22Rv1 (cell line): ENCODE data around the gene FAM168A.

Experiments used
- ZFX ChIP-seq: fragments of 450-650 bp; IDR thresholded peaks from 2 replicates; pipeline ENCODE4 v1.6.1; 2017; ENCODE audit warnings: antibody characterized with exemption, borderline replicate concordance
- TF ChIP-seq, protein P1 (sequence below): fragments of 450-650 bp; IDR thresholded peaks from 2 replicates; pipeline ENCODE4 v1.5.1; 2017; ENCODE audit warnings: mild to moderate bottlenecking

DNA sequence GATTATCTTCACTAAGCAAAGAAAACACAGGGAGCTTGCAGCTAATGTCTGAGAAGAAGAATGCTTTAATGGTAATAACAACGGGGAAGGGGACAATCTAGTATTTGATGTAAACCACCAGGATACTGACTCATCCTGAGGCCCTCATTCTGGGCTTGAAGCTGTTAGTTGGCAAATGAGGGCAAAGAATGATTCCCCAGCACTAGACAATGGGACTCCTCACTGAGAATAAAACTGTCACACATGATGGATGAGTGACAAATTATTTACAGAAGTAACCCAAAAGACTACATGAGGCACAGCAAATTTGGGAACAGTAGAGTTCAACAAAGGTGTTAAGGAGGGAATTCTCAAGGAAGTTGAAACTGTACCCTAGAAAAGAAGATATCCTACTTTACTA, 76.3 kb downstream of the FAM168A start:
- TF ChIP-seq, protein P1, sequence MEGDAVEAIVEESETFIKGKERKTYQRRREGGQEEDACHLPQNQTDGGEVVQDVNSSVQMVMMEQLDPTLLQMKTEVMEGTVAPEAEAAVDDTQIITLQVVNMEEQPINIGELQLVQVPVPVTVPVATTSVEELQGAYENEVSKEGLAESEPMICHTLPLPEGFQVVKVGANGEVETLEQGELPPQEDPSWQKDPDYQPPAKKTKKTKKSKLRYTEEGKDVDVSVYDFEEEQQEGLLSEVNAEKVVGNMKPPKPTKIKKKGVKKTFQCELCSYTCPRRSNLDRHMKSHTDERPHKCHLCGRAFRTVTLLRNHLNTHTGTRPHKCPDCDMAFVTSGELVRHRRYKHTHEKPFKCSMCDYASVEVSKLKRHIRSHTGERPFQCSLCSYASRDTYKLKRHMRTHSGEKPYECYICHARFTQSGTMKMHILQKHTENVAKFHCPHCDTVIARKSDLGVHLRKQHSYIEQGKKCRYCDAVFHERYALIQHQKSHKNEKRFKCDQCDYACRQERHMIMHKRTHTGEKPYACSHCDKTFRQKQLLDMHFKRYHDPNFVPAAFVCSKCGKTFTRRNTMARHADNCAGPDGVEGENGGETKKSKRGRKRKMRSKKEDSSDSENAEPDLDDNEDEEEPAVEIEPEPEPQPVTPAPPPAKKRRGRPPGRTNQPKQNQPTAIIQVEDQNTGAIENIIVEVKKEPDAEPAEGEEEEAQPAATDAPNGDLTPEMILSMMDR: no peak
- TF ChIP-seq ZFX: no peak
